ENCODE results near the gene ADAMTSL1. TPM values are rescaled to one million over a fixed set of nuclear protein-coding genes. Genes with fewer than 3 reads are reported as not detected.

Gene ADAMTSL1
- total and polyA plus RNA-seq, 9 of the 15 experiments (the other 6 are each of a cell fraction or from before 2014, with no cell fraction given): 0.01 TPM; not detected in 8

GRCh38 chr9:18703151-18703900 is 229.4 kb downstream of the ADAMTSL1 start:
- Histone ChIP-seq H3K27me3 (ENCODE audit: control insufficient read depth in 2 of 2, insufficient read depth in 2 of 2, low read length in 2 of 2) (no peaks in the 10 kb centered on the region), H3K79me2 (ENCODE audit: control insufficient read depth, insufficient read depth, low read length) (no peaks in the 10 kb centered on the region), H3K9ac (ENCODE audit: insufficient read depth in 1 of 2, low read depth in 2 of 2, low read length in 2 of 2) (no peak overlapping the region), H4K20me1 (replicated peaks; ENCODE audit: control insufficient read depth, insufficient read depth, low read length) (no peaks in the 10 kb centered on the region), H3K9me1 (ENCODE audit: control insufficient read depth, insufficient read depth, low read length) (no peaks in the 10 kb centered on the region), H3K36me3 (ENCODE audit: control insufficient read depth, insufficient read depth, low read length) (no peaks in the 10 kb centered on the region), H3K4me2 (ENCODE audit: insufficient read depth, low read length) (no peak overlapping the region), H3K27ac (ENCODE audit: extremely low read depth, low read depth, low read length) (no peak overlapping the region), H2AFZ (ENCODE audit: low read depth, low read length) (no peak overlapping the region), H3K4me1 (replicated peaks in 1 of 2; ENCODE audit: control insufficient read depth in 2 of 2, insufficient read depth in 2 of 2, low read length in 2 of 2) (no peaks in the 10 kb centered on the region), H3K9me3 (replicated peaks; ENCODE audit: control insufficient read depth, insufficient read depth, low read depth, low read length) (no peaks in the 10 kb centered on the region), H3K4me3 (no peak overlapping the region)
- CTCF ChIA-PET (ENCODE audit: low intra/inter-chr PET ratio): no interaction called here
- FAIRE-seq (no peak), ATAC-seq (no peak), DNase-seq (ENCODE audit: extremely low read depth in 1 of 4, low spot score in 3 of 4) (peak in 1 of 4 experiments; percentile 14)
- 0% methylated on average over 5 of the region's 5 CpGs for WGBS (ENCODE audit: insufficient coverage, low coverage, missing lambda C conversion rate)
- POLR2A ChIA-PET: no interaction called here
- in situ Hi-C loops (cut with MboI): no loop called here
- intact Hi-C loops (cut with micrococcal nuclease): no loop called here
- no peak for TF ChIP-seq RBM14 (IDR thresholded peaks at IDR 0.05; ENCODE audit: borderline replicate concordance, insufficient read depth, low read depth, low read length)
- TF ChIP-seq HES1 (IDR thresholded peaks at IDR 0.05; ENCODE audit: low read depth): no peak
- no peak for TF ChIP-seq NR2C1 (IDR thresholded peaks at IDR 0.05)
- TF ChIP-seq NR2C1 (tag; IDR thresholded peaks at IDR 0.05): no peak
- TF ChIP-seq BCL6 (CRISPR knock-in tag; IDR thresholded peaks at IDR 0.05): no peak
- no peak for TF ChIP-seq GTF2F1 (IDR thresholded peaks at IDR 0.05; ENCODE audit: low read depth, low read length)
- TF ChIP-seq ZBTB2 (IDR thresholded peaks at IDR 0.05): no peak
- no peak for TF ChIP-seq KLF13 (tag; IDR thresholded peaks at IDR 0.05; ENCODE audit: borderline replicate concordance, low read depth)
- no peak for TF ChIP-seq GATAD2B (IDR thresholded peaks at IDR 0.05; ENCODE audit: borderline replicate concordance)
- no TSS peak for BruUV-seq (replicated peaks)

Data from K562 (cell line).